B cell (primary cell): Measurements from ENCODE around the gene MORN1. TPM values are rescaled to one million over a fixed set of nuclear protein-coding genes. Genes with fewer than 3 reads are reported as not detected.

Experiments
- ATAC-seq: fragments of 200-7000 bp; cut with Tn5 transposase; one replicate; pipeline ENCODE4 v1.10.0; 2021; ENCODE audit warnings: low read depth, mild to moderate bottlenecking, moderate number of reproducible peaks, moderate library complexity
- CTCF ChIA-PET: fragments of 350-600 bp; sonication (Branson Sonifier 250); formaldehyde crosslinking; loops from one replicate; lab custom pipeline; 2021; ENCODE audit warnings: antibody characterized with exemption, inconsistent platforms; lab: Charles Lee
- POLR2A ChIA-PET: fragments of 350-600 bp; sonication (Branson Sonifier 250); formaldehyde crosslinking; loops from one replicate; lab custom pipeline; 2021; ENCODE audit warnings: antibody characterized with exemption; lab: Charles Lee
- DNase-seq: peaks from one replicate; pipeline ENCODE4 v3.0.0; 2013
- H2AFZ ChIP-seq: 2 replicates; pipeline ENCODE4 v1.6.1; 2012; ENCODE audit warnings: mild to moderate bottlenecking, low read depth, low read length; ENCODE audit not compliant: insufficient read depth, poor library complexity, severe bottlenecking
- H3K27ac ChIP-seq, 2 donors: 1 replicate in 1 of 2; 2 replicates in 1 of 2; pipeline ENCODE4 v1.5.1; 2012 to 2013; ENCODE audit warnings: low read length in 2 of 2, mild to moderate bottlenecking in 2 of 2, moderate library complexity in 1 of 2
- H3K27me3 ChIP-seq, 4 experiments: fragments of 200-600 bp in 1 of 4; sonication (generic) in 1 of 4; replicated peaks in 1 of 4; 1 replicate in 2 of 4; 2 replicates in 2 of 4; pipeline versions ENCODE4 v1.6.1 to v1.7.0; 2013 to 2016; ENCODE audit warnings: low read length in 3 of 4, mild to moderate bottlenecking in 2 of 4, mixed read lengths in 1 of 4, moderate library complexity in 1 of 4; ENCODE audit not compliant: insufficient read depth in 4 of 4, control insufficient read depth in 3 of 4; ENCODE audit errors: control extremely low read depth in 1 of 4
- H3K36me3 ChIP-seq, 2 experiments: replicated peaks in 1 of 2; 1 replicate in 1 of 2; 2 replicates in 1 of 2; pipeline versions ENCODE4 v1.6.1 to v1.7.1; 2013; ENCODE audit warnings: low read length in 1 of 2; ENCODE audit not compliant: insufficient read depth in 2 of 2, control insufficient read depth in 1 of 2; ENCODE audit errors: control extremely low read depth in 1 of 2, extremely low read depth in 1 of 2
- H3K4me1 ChIP-seq, 2 donors: fragments of 200-600 bp in 1 of 2; sonication (generic) in 1 of 2; 1 replicate in 1 of 2; 2 replicates in 1 of 2; pipeline versions ENCODE4 v1.5.1 to v1.6.1; 2013 to 2017; ENCODE audit warnings: low read length in 2 of 2; ENCODE audit not compliant: control insufficient read depth in 2 of 2, insufficient read depth in 2 of 2
- H3K4me2 ChIP-seq: replicated peaks from 2 replicates; pipeline ENCODE3; 2012; ENCODE audit warnings: mild to moderate bottlenecking, low read depth, low read length; ENCODE audit not compliant: poor library complexity, severe bottlenecking
- H3K4me3 ChIP-seq, 5 experiments: fragments of 200-600 bp in 1 of 5; sonication (generic) in 1 of 5; 1 replicate in 3 of 5; 2 replicates in 2 of 5; pipeline versions ENCODE4 v1.5.1 to v1.7.0; 2011 to 2016; ENCODE audit warnings: low read length in 4 of 5, mild to moderate bottlenecking in 4 of 5, low read depth in 2 of 5, control low read depth in 1 of 5, moderate library complexity in 1 of 5; ENCODE audit not compliant: insufficient read depth in 1 of 5; ENCODE audit errors: control extremely low read depth in 1 of 5, extremely low read depth in 1 of 5
- H3K79me2 ChIP-seq: fragments of 200-600 bp; sonication (generic); one replicate; pipeline ENCODE4 v1.6.0; 2016; ENCODE audit warnings: low read length; ENCODE audit not compliant: control insufficient read depth, insufficient read depth
- H3K9ac ChIP-seq: fragments of 200-600 bp; sonication (generic); 2 replicates; pipeline ENCODE4 v1.6.1; 2017; ENCODE audit warnings: mild to moderate bottlenecking, low read length, moderate library complexity
- H3K9me3 ChIP-seq, 3 donors: one replicate each; pipeline versions ENCODE4 v1.6.1 to v1.7.1; 2013; ENCODE audit warnings: low read length in 2 of 3; ENCODE audit not compliant: control insufficient read depth in 2 of 3, insufficient read depth in 1 of 3; ENCODE audit errors: control extremely low read depth in 1 of 3
- H4K20me1 ChIP-seq: 2 replicates; pipeline ENCODE4 v1.6.0; 2012; ENCODE audit warnings: mild to moderate bottlenecking, low read length; ENCODE audit not compliant: insufficient read depth, control insufficient read depth, poor library complexity, severe bottlenecking
- H3K27ac Mint-ChIP-seq: one replicate; pipeline ENCODE4 v1.8.0; 2021; ENCODE audit warnings: mixed read lengths
- H3K27me3 Mint-ChIP-seq: one replicate; pipeline ENCODE4 v1.8.0; 2021; ENCODE audit warnings: mixed read lengths
- H3K4me1 Mint-ChIP-seq: one replicate; pipeline ENCODE4 v1.8.0; 2021; ENCODE audit warnings: mixed read lengths
- H3K4me3 Mint-ChIP-seq: one replicate; pipeline ENCODE4 v1.8.0; 2021; ENCODE audit warnings: mixed read lengths
- H3K9me3 Mint-ChIP-seq: one replicate; pipeline ENCODE4 v1.8.0; 2022; ENCODE audit warnings: mixed read lengths; ENCODE audit not compliant: insufficient read depth
- CTCF ChIP-seq: fragments of 200-600 bp; IDR thresholded peaks from one replicate; pipeline ENCODE4 v1.8.0; 2022; ENCODE audit warnings: antibody characterized with exemption, mild to moderate bottlenecking
- EZH2 ChIP-seq: IDR thresholded peaks from 2 replicates; pipeline ENCODE4 v1.6.1; 2012; ENCODE audit warnings: borderline replicate concordance, low read depth, mild to moderate bottlenecking, moderate library complexity, low read length; ENCODE audit not compliant: insufficient read depth, poor library complexity, severe bottlenecking
- WGBS: methylation state at CpG from one replicate; pipeline ENCODE4 v1.1.5; 2013; ENCODE audit warnings: missing lambda C conversion rate; ENCODE audit not compliant: insufficient coverage; 5-methylcytosine and 5-hydroxymethylcytosine counted together
- intact Hi-C: fragments of 100-400 bp; cut with micrococcal nuclease; formaldehyde crosslinking; loops from one replicate; pipeline ENCODE4 v1.10.0; 2022
- polyA plus RNA-seq: library from polyadenylated mRNA; depleted of rRNA; stranded (reverse); fragments of >200 nt; gene quantifications from 2 replicates; pipeline ENCODE4 v1.2.3, GENCODE V29; 2012
- total RNA-seq, 2 donors: library from RNA; stranded (reverse); fragments of 120-200 nt in 1 of 2; gene quantifications; 1 replicate in 1 of 2; 2 replicates in 1 of 2; pipeline versions ENCODE4 v1.2.3 to v1.2.4, GENCODE V29; 2013 to 2022

MORN1 gene
- total and polyA plus RNA-seq, 2 donors (not counting 1 experiment from before 2014, with no cell fraction given), result 10.2 to 32.6 TPM

- ATAC-seq, result no peak
- Mint-ChIP-seq H3K4me3 (no peak overlapping the region), H3K27me3 (no peaks in the 10 kb centered on the region), H3K27ac (no peak overlapping the region), H3K9me3 (no peaks in the 10 kb centered on the region), H3K4me1 (no peaks in the 10 kb centered on the region)
- Histone ChIP-seq H3K27me3 (peaks cover 0 to 8% (median 0%) of the 10 kb centered on the region in 4 experiments), H3K4me1 (no peaks in the 10 kb centered on the region), H4K20me1 (no peaks in the 10 kb centered on the region), H3K79me2 (no peaks in the 10 kb centered on the region), H3K27ac (no peak overlapping the region), H3K36me3 (no peaks in the 10 kb centered on the region), H3K9me3 (peaks cover 0 to 5% (median 2%) of the 10 kb centered on the region in 3 donors), H3K9ac (no peak overlapping the region), H3K4me3 (no peak overlapping the region), H2AFZ (no peak overlapping the region), H3K4me2 (no peak overlapping the region)
- POLR2A ChIA-PET, result no interaction called here
- intact Hi-C loops, result no loop called here
- DNase-seq, result no peak
- CTCF ChIA-PET, result no interaction called here
- 69% methylated on average over 8 of the region's 9 CpGs for WGBS
- TF ChIP-seq EZH2 (no peak), CTCF (no peak)
Measured at GRCh38 chr1:2435091-2435490, 43.7 kb upstream of the MORN1 start.

GRCh38 chr1:2433936-2434655, 42.7 kb upstream of the MORN1 start:
- POLR2A ChIA-PET, result no interaction called here
- intact Hi-C loops, result no loop called here
- no peaks in the 10 kb centered on the region for H3K4me1 Mint-ChIP-seq

More at GRCh38 chr1:2433936-2434655, 42.7 kb upstream of the MORN1 start:
- H3K9ac ChIP-seq, result no peak overlapping the region
- H3K4me3 Mint-ChIP-seq, result no peak overlapping the region
- H3K9me3 Mint-ChIP-seq, result no peaks in the 10 kb centered on the region
- no peak overlapping the region for H3K4me2 ChIP-seq
- ATAC-seq (no peak), DNase-seq (no peak)
- H3K27me3 ChIP-seq, result peaks cover 0 to 10% (median 0%) of the 10 kb centered on the region in 4 experiments
- CTCF ChIA-PET, result no interaction called here
- WGBS, result 65% methylated on average over 31 of the region's 34 CpGs
- H3K4me3 ChIP-seq, result no peak overlapping the region
- no peak overlapping the region for H2AFZ ChIP-seq
- H3K27me3 Mint-ChIP-seq, result no peaks in the 10 kb centered on the region
- H3K27ac ChIP-seq, result no peak overlapping the region
- TF ChIP-seq CTCF, result no peak
- TF ChIP-seq EZH2, result no peak
- H4K20me1 ChIP-seq, result no peaks in the 10 kb centered on the region
- no peaks in the 10 kb centered on the region for H3K36me3 ChIP-seq
- H3K79me2 ChIP-seq, result no peaks in the 10 kb centered on the region
- H3K4me1 ChIP-seq, result no peaks in the 10 kb centered on the region
- peaks cover 0 to 15% (median 8%) of the 10 kb centered on the region in 3 donors for H3K9me3 ChIP-seq
- H3K27ac Mint-ChIP-seq, result no peak overlapping the region
